ENCODE measurements around the gene FAAP20.
A peak's percentile ranks its signal among the peaks of the same experiment; 100 is the strongest.

Gene FAAP20

GRCh38 chr1:2193514-2194281 is 874 bp downstream of the FAAP20 start:
- DNase-seq = no peak

GRCh38 chr1:2192031-2192995 is 2.3 kb downstream of the FAAP20 start:
- no peak for DNase-seq

GRCh38 chr1:2190491-2190976 is 4.0 kb downstream of the FAAP20 start:
- DNase-seq = no peak

- peak; percentile 57 for DNase-seq
Observed at GRCh38 chr1:2189459-2190425, 4.8 kb downstream of the FAAP20 start.

- no peak for DNase-seq
Observed at GRCh38 chr1:2188336-2188735, 6.2 kb downstream of the FAAP20 start.

GRCh38 chr1:2187619-2188018 is 7.0 kb downstream of the FAAP20 start:
- DNase-seq = no peak

- DNase-seq = no peak
Observed at GRCh38 chr1:2186901-2187300, 7.7 kb downstream of the FAAP20 start.

- no peak for DNase-seq
Observed at GRCh38 chr1:2185880-2186855, 8.4 kb downstream of the FAAP20 start.

- DNase-seq = no peak
Observed at GRCh38 chr1:2184934-2185333, 9.6 kb downstream of the FAAP20 start.

- DNase-seq = no peak
Observed at GRCh38 chr1:2184531-2184930, 10.0 kb downstream of the FAAP20 start.

- no peak for DNase-seq
Observed at GRCh38 chr1:2183937-2184334, 10.6 kb downstream of the FAAP20 start.

GRCh38 chr1:2182376-2182775 is 12.2 kb downstream of the FAAP20 start:
- DNase-seq = no peak

- DNase-seq = no peak
Observed at GRCh38 chr1:2181752-2182151, 12.8 kb downstream of the FAAP20 start.

- DNase-seq = no peak
Observed at GRCh38 chr1:2181271-2181670, 13.3 kb downstream of the FAAP20 start.

- DNase-seq = no peak
Observed at GRCh38 chr1:2180297-2181245, 14.0 kb downstream of the FAAP20 start.

GRCh38 chr1:2179283-2180013 is 15.1 kb downstream of the FAAP20 start:
- peak; percentile 30 for DNase-seq

- DNase-seq = no peak
Observed at GRCh38 chr1:2178875-2179274, 15.7 kb downstream of the FAAP20 start.

GRCh38 chr1:2177946-2178538 is 16.5 kb downstream of the FAAP20 start:
- DNase-seq = no peak

GRCh38 chr1:2177541-2177940 is 17.0 kb downstream of the FAAP20 start:
- DNase-seq = no peak

All from NCI-H2171 (cell line).